Right renal cortex interstitium (tissue), 3 donors: ENCODE measurements around the gene KDM2B. TPM values are rescaled to one million over a fixed set of nuclear protein-coding genes. Genes with fewer than 3 reads are reported as not detected.

Source experiments
- DNase-seq, 3 donors: peaks; one replicate each; pipeline ENCODE4 v3.0.0-alpha.2; 2013; ENCODE audit warnings: low read depth in 3 of 3, low spot score in 2 of 3
- polyA plus RNA-seq, 3 donors: library from polyadenylated mRNA; unstranded; fragments of 120-200 nt; gene quantifications; one replicate each; pipeline ENCODE4 v1.2.1, GENCODE V29; 2013; ENCODE audit not compliant: insufficient read length in 3 of 3

KDM2B gene
- polyA plus RNA-seq, 3 donors: 73.7 to 78.0 (median 74.7) TPM

- no peak for DNase-seq
Observed at GRCh38 chr12:121442028-121442948, 138.5 kb downstream of the KDM2B start.

GRCh38 chr12:121441555-121441954 lies 139.3 kb downstream of the KDM2B start:
- DNase-seq: no peak

DNA sequence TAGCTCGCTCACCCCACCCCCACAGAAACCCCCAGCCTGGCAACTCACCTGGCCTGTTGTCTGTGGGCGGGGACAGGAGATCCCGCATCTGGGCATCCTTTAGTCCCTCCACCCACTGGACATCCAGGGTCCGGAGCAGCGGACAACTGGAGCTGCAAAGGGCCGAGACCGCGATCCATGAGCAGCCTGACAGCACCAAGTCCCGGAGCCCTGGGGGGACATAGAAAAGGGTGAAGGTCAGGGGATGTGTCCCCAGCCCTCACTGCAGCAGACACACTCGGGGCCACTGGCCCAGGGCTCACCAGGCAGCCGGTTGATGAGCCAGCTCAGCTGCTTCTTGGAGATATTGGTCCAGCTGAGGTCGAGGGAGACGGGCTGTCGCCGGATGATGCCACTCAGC lies 140.1 kb downstream of the KDM2B start:
- DNase-seq: no peak

DNA sequence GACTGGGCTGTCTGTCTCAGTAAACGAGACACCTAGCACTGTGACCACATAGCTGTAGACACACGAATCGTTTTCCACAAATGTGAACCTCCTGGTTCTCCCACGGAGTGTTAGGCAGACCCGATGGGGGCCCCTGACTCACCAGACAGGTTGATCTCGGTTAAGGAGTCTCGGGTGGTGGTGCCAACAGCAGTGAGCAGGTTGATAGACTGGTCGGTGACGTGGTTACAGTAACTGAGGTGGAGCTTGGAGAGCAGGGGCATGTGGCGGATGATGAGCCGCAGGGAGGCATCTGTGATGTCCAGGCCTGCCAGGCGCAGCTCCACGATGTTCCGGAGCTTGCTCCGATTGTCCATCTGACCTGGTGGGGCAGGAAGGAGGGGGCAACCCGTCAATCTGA lies 141.1 kb downstream of the KDM2B start:
- DNase-seq: no peak

- DNase-seq: no peak
Observed at GRCh38 chr12:121438905-121439304, 141.9 kb downstream of the KDM2B start.

DNA sequence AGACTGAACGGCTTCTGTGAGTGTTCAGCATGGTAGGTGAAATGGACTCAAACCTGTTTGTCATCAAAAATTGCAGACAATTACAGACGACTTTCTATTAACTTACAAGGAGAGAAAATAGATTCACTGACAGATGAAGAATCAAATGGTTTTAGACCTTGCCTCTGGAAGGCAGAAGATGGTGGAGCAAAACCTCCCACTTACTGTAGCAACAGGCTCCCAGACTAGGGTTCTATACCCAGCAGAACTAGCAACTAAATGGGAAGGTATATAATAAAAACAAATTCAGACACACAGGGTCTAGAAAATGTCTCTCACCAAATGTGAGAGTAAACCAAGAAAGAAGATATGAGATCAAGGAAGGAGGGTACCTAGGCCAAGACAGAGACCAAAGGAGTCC lies 144.1 kb downstream of the KDM2B start:
- DNase-seq: no peak

DNA sequence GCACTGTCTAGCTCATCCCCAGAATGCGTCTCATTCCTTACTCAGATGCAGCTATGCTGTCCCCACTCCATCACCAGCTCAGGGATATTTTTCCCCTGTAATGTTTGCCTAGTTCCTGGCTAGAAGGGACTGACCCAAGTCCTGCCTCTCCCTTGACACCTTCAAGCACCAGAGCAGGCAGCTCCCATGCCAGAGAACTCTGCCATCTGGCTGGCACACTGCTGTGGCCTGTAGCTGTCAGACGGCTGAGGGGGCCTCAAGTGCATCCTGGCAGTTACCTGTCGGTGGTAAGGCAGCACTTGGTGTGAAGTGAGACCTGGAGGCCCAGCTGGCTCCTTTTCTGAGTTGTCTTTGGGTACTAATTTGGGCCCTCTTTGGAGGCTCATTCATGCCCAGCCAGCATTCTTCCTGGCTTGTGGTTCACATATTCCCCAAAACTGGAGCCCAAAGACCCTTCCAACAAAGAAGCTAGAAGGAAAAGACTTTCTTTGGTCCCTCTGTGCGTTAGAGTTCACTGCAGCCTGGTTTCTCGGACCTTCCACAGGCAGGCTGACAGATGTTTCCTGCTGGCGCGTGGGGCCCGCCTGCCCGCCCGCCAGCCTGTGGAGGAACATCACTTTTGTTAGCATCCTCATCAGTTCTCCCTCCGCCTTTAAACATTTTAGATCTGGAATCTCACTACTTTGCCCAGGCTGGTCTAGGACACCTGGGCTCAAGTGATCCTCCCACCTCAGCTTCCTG lies 147.9 kb downstream of the KDM2B start:
- no peak for DNase-seq

GRCh38 chr12:121430833-121431415 lies 149.9 kb downstream of the KDM2B start:
- no peak for DNase-seq

- DNase-seq: no peak
Observed at GRCh38 chr12:121428883-121429282, 151.9 kb downstream of the KDM2B start.

- DNase-seq: no peak
Observed at GRCh38 chr12:121427556-121428050, 153.2 kb downstream of the KDM2B start.

- DNase-seq: no peak
Observed at GRCh38 chr12:121424624-121424975, 156.2 kb downstream of the KDM2B start.

GRCh38 chr12:121423682-121424623 lies 156.9 kb downstream of the KDM2B start:
- DNase-seq: no peak

- DNase-seq: no peak
Observed at GRCh38 chr12:121423253-121423652, 157.6 kb downstream of the KDM2B start.

- no peak for DNase-seq
Observed at GRCh38 chr12:121420109-121420508, 160.7 kb downstream of the KDM2B start.

DNA sequence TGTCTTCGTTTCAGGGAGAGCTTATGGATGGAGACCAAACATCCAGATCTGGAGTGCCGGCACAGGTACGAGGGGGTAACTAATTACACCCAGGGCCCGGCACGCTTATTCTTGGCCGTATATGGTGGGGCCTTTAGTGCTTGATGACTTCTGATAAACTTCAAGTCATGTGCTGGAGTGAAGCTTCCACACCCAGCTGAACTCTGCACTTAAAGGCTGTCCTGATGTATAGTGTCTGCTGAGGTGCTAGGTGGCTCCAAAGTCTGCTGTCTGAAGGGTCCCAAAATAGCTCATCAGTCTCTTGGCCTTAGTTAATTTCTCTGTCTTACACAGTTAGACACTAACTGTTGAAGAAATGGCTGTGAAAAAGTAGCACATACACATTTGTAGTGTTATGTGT lies 163.0 kb downstream of the KDM2B start:
- DNase-seq: no peak

GRCh38 chr12:121413917-121414316 lies 166.9 kb downstream of the KDM2B start:
- no peak for DNase-seq

GRCh38 chr12:121405211-121405610 lies 175.6 kb downstream of the KDM2B start:
- DNase-seq: no peak

GRCh38 chr12:121404734-121405133 lies 176.1 kb downstream of the KDM2B start:
- no peak for DNase-seq

DNA sequence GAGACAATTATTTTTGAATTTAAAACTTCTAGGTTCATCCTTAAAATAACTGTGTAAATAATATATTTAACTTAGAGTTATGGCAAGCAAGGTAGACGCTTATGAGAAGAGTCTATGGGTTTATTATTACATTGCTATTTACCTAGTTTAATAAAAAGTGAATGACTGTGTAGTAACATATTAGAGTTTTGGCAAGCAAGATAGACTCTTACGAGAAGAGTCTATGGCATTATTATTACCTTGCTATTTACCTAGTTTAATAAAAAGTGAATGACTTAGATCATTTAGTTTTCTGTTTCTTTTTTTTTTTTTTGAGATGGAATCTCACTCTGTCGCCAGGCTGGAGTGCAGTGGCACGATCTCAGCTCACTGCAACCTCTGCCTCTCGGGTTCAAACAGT lies 177.1 kb downstream of the KDM2B start:
- no peak for DNase-seq
